ELF-1 (cell line): ENCODE measurements around the gene GSG1L2.
"Not testable (repeated sequence)": the region's sequence is repeated elsewhere in the genome, so short reads cannot be mapped to it uniquely, and the experiment has no call there.

Experiments used
- DNase-seq: peaks from one replicate; pipeline ENCODE4 v3.0.0-alpha.2; 2016; ENCODE audit warnings: low read depth, low spot score

GSG1L2 gene

GRCh38 chr17:9790889-9791876 lies 30.7 kb downstream of the GSG1L2 start, which contains the start of gene DHRS7C:
Gene DHRS7C (minus strand): TSS chr17:9791592. CDS start chr17:9791284, 308 bp downstream.
- no peak for DNase-seq

DNA sequence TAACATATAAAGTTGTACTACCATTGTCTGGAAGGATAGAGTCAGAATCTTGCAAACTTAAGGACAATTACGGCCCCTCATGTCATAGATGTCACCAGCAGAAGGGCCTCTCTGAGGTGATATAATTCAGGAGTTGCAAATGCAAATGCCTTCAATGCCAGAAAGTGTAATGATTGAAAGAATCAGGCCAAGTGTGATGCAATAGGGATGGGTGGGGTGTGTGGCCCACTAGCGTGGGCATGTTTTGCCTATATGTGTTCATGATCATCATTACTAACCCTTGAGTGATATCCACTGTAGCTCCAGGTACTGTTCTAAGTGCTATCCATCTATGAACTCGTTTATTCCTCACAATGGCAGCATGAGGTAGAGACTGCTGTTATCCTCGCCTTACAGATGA lies 31.6 kb downstream of the GSG1L2 start:
- DNase-seq: no peak

GRCh38 chr17:9788601-9789000 lies 33.3 kb downstream of the GSG1L2 start:
- no peak for DNase-seq

GRCh38 chr17:9784544-9784943 lies 37.3 kb downstream of the GSG1L2 start:
- no peak for DNase-seq

DNA sequence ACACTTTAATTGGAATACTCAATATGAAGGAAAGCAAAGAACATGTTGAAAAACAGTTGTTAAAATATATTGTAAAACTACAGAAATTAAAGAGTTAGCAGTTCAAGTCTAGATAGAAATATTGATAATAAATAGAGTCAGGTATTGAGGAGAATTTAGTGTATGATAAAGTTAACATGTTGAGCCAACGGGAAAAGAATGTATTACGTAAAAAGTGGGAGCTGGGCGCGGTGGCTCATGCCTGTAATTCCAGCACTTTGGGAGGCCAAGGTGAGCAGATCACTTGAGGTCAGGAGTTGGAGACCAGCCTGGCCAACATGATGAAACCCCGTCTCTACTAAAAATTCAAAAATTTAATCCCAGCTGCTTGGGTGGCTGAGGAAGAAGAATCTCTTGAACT lies 38.4 kb downstream of the GSG1L2 start:
- DNase-seq: not testable (repeated sequence)

- no peak for DNase-seq
Measured at GRCh38 chr17:9783050-9783449, 38.8 kb downstream of the GSG1L2 start.

- no peak for DNase-seq
Measured at GRCh38 chr17:9780552-9780951, 41.3 kb downstream of the GSG1L2 start.

- no peak for DNase-seq
Measured at GRCh38 chr17:9776911-9777310, 45.0 kb downstream of the GSG1L2 start.

DNA sequence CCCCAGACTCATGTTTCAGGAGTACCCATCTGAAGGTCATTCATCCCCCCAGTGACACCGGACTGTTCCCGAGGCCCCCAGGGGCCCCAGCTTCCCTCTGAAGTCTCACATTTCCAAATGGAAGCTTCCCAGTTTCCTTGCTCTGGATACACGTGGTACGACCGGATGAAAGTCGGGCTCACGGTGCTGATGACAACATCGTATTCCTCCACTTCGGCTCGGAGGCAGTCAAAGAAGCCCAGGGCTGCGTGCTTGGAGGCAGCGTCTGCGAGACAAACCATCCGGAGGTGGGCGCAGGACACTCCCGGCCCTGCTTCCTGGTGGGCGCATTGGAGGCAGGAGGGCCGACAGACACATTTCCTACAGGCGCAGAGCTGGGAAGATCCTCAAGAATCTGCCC lies 49.2 kb downstream of the GSG1L2 start:
- no peak for DNase-seq

DNA sequence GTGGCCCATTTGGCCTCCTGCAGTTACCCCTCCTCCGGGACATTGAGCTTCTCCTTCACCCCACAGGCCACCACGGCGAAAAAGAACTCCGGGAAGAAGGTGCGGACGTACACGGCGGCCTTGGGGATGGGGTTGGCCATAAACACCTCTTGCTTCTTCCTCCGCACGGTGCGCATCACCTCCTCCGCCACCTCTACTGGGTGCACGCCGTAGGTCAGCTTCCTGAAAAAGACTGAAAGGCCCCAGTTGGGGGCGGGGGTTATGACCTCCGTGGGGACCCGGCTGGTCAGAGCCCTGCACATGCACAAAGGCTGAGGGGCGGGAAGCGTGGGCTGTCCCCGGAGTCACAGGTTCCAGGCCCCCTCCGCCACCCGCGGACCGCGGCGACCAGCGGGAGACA lies 50.4 kb downstream of the GSG1L2 start:
- DNase-seq: no peak

GRCh38 chr17:9769036-9769695 lies 52.7 kb downstream of the GSG1L2 start:
- no peak for DNase-seq

DNA sequence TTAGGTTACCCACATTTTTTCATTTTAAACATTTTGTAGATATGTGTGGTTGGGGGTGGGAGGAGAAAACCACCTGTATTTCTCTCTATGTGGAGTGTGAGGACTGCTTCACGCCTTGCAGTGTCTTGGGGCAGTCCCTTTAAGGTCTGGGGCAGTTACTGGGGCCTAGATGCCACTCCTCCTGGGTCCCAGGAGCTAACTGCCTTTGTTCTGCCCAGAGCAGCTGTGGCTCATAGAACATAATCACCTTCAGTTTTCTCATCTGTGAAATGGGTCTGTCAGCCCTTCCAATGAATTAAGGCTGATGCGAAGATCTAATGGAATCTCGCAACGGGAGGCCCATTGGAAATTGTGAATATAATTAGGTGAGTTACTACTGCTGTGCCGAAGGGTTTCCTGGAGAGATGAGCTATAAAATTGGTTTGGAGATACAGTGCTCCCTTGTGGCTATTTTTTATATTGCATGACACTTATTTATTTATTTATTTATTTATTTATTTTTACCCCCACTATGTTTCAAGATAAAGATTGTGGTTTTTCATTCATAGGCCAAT lies 53.4 kb downstream of the GSG1L2 start:
- peak; percentile 18 for DNase-seq

DNA sequence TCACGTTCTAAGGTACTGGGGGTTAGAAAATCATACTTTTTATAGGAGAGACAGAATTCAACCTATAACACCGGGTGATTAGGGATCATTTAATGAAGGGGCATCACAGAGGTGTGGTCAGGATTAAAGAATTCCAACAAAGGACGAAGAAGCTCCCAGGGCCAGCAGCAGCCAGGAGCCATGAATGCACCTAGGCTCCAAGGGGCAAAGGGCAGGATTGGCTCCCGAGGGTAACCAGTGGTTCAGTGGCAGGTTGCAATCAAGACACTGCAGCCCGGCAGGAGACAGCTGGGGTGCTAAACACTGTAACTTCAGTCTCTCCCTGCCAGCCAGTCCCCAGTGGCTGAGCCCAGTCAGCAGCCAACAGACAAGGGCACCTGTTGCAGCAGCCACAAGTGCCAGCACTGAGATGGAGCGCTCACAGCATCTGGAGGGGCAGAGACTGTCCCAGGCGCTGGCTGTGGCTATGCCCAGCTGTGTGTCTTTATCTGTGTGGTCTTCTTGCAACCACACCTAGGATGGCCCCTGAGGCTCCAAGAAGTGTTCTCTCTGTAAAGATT lies 54.4 kb downstream of the GSG1L2 start:
- no peak for DNase-seq

- DNase-seq: no peak
Measured at GRCh38 chr17:9766970-9767369, 54.9 kb downstream of the GSG1L2 start.

GRCh38 chr17:9765322-9765721 lies 56.6 kb downstream of the GSG1L2 start:
- DNase-seq: no peak

- DNase-seq: no peak
Measured at GRCh38 chr17:9763643-9764042, 58.2 kb downstream of the GSG1L2 start.

DNA sequence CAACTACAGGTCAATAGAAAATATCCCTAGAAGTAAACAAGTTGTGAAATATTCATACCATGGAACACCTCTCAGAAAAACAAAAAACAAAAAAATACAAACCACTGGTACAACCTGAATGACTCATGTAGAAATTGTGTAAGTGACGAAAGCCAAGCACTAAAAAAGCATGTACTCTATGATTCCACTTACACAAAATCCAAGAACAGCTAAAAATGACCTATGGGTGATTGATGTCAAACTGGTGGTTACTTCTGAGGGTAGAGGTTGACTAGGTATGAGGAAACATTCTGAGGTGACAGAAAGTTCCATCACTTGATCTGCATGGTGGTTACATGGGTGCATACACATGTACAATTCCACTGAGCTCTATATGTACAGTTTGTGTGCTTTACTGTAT lies 61.6 kb downstream of the GSG1L2 start:
- DNase-seq: no peak

DNA sequence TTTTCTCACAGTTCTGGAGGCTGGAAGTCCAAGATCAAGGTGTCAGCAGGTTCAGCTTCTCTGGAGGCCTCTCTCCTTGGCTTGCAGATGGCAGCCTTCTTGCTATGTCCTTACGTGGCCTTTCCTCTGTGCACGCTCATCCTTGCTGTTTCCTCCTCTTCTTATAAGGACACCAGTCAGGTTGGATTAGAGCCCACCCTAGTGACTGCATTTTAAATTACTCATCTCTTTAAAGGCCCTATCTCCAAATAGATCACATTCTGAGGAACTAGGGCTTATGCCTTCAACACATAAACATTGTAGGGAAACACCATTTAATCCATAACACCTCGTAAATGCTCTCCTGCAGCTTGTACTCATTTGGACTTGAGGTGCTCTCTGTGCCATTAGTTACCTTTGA lies 66.8 kb downstream of the GSG1L2 start:
- no peak for DNase-seq
